Omental fat pad (tissue), 4 donors: ENCODE results near the gene MYO18A. TPM values are rescaled to one million over a fixed set of nuclear protein-coding genes. Genes with fewer than 3 reads are reported as not detected.

Source experiments
- ATAC-seq: fragments of 150-250 bp; one replicate; pipeline ENCODE4 v1.9.1; 2016; ENCODE audit warnings: mild to moderate bottlenecking, moderate library complexity; ENCODE audit not compliant: low FRiP score
- DNase-seq: peaks from one replicate; pipeline ENCODE4 v3.0.0-alpha.2; 2019; ENCODE audit warnings: low spot score
- total RNA-seq, 4 donors: library from RNA; depleted of rRNA; stranded (reverse); fragments of >200 nt; gene quantifications; one replicate each; pipeline ENCODE4 v1.1.0, GENCODE V29; 2016
- TF ChIP-seq, protein P1 (sequence below), 3 donors: fragments of 450-650 bp; IDR thresholded peaks; one replicate each; pipeline ENCODE4 v1.5.1; 2016 to 2017; ENCODE audit warnings: antibody characterized with exemption in 3 of 3, mild to moderate bottlenecking in 3 of 3, moderate library complexity in 2 of 3

Gene MYO18A
- total RNA-seq, 4 donors from 2014 or later = 33.1 to 99.0 (median 50.6) TPM

DNA sequence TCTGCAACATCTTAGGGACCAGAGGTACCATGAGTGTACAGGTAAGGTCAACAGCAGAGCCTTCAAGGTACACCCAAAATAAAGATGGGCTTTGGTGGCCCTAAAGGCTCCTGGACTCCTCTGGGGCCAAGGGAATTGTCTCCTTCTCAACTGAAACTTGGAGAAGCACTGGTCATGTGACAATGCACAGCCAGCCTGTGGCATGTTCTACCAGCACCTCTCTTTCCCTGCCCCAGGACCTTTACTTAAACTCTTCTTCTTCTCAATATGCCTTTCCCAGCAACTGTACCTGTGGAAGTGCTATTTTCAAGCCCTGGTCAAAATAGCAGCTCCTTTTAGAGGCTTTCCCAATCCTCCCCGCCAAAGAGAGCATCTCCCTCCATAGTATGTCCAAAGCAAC is 108.9 kb downstream of the MYO18A start:
- TF ChIP-seq, protein P1, sequence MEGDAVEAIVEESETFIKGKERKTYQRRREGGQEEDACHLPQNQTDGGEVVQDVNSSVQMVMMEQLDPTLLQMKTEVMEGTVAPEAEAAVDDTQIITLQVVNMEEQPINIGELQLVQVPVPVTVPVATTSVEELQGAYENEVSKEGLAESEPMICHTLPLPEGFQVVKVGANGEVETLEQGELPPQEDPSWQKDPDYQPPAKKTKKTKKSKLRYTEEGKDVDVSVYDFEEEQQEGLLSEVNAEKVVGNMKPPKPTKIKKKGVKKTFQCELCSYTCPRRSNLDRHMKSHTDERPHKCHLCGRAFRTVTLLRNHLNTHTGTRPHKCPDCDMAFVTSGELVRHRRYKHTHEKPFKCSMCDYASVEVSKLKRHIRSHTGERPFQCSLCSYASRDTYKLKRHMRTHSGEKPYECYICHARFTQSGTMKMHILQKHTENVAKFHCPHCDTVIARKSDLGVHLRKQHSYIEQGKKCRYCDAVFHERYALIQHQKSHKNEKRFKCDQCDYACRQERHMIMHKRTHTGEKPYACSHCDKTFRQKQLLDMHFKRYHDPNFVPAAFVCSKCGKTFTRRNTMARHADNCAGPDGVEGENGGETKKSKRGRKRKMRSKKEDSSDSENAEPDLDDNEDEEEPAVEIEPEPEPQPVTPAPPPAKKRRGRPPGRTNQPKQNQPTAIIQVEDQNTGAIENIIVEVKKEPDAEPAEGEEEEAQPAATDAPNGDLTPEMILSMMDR (IDR thresholded peaks at IDR 0.05) = no peak
- ATAC-seq = no peak

DNA sequence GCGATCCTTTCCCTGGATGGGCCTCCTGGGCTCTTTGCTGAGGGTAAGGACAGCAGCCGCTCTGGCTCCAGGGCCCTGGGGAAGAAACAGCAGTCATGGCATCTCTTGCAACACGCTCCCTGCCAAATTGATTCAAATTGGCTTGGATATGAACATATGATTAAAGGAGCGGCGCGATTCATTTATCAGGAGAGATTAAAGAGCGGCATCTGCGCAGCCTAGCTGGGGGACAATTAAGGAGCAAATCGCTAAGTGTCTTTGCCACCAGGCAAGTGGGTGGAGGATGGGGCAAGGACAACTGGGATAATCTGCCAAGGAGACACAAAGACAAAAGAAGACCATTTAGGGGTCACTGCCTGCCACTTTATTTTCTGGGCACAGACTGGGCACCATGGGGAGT is 109.4 kb downstream of the MYO18A start:
- ATAC-seq (no peak), DNase-seq (no peak)
- TF ChIP-seq, protein P1 (IDR thresholded peaks at IDR 0.05) = no peak

More for the DNA sequence above, 108.9 kb downstream of the MYO18A start:
- no peak for DNase-seq

DNA sequence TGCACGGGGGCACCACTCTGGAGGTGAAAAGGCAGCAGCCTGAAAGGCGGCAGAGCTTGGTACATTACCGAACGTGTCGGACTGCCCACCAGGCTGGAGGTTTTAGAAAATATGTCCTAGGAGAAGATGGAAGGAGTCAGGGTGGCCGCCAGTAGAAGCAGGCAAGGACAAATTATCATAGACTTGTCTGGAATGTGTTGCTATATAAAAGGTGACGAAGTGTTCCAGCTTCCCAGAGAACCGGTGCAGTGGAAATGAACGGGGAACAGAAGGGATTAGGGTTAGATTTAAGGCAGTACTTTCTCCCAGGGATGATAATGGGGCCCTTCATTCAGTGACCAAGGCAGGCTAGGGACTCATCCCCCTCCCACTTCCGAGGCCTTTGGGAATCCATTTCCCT is 109.9 kb downstream of the MYO18A start:
- ATAC-seq (no peak), DNase-seq (no peak)
- TF ChIP-seq, protein P1 (IDR thresholded peaks at IDR 0.05) = no peak

DNA sequence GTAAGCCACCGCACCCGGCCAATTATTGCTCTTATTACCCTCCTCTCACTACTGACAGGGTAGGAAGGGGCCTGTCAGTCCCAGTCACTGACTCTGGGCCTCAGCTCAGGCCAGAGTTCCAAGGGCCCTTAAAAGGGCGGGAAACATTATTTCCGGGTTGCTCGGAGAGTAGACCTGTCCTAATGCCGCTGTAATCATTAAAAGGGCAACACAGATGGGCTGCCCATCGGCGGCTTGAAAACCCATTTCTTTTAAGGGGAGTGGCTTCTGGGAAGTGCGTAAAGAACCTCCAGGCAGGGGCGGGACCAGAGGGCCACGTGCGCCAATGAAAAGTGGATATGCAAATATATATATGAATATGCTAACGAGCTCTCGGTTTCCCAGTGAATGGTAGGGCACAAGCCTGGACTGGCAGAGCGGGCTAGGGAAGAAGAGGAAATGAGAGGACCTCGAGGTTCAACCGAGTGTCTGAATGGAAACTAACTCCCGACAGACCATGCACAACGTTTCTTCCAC is 110.6 kb downstream of the MYO18A start:
- ATAC-seq = no peak
- TF ChIP-seq, protein P1 (IDR thresholded peaks at IDR 0.05) = no peak
- no peak for DNase-seq

DNA sequence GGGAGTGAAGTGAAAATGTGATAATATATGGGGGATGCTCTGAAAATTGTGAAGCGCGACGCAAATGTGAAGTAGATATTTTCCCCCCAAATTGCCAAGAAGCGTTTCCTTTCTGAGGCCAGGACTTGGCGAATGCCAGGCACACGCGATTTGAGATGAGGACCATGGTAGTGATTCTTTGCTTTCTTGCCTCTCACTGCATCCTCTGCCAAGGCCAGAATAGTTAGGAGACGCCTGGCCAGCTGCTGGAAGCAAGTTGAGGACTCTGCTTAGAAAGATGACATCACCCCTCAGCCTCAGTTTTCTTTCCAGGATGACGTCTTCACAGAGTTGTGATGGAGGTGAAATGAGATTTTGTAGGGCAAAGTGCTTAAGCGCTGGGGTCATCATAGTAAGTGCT is 111.4 kb downstream of the MYO18A start:
- ATAC-seq = no peak
- no peak for DNase-seq
- TF ChIP-seq, protein P1 (IDR thresholded peaks at IDR 0.05) = no peak

DNA sequence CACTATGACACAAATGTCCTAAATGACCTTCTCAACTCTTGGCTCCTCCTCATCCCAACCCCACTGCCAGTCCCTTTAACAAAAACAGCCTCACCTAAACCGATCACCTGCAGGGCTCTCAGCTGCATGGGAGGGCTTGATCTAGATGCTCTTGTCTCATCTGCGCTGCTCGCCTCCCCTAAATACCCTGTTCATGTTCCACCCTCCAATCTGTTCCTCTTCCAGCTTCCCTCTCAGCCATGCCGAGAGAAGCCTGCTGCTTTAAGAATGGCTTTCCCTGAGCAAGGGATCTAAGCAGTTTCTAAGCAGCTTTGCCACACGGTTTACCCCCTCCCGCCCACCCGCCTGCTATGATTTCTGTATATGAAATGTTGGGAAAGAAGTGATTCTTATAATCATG is 113.6 kb downstream of the MYO18A start:
- DNase-seq (no peak), ATAC-seq (no peak)
- TF ChIP-seq, protein P1 (IDR thresholded peaks at IDR 0.05) = no peak

DNA sequence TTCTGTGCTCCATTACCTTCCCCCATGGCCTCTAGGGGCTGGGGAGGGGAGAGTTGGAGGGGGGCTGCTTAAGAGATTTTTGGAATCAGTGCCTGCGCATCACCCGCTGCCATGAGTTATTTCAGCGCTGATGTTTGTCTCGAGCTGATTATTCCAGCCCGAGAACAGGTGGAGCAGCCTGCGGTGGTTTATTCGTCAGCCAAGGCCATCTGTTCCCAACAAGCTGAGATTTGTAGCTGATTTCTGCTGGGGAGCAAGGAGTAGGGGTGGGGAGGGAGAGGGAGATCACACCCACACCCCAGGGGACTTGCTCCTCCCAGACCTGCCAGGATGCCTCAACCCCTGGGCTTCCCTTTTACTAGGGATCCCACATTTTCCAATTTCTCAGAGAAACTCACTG is 114.2 kb downstream of the MYO18A start:
- ATAC-seq (no peak), DNase-seq (no peak)
- TF ChIP-seq, protein P1 (IDR thresholded peaks at IDR 0.05) = no peak
